GM12878 (cell line): ENCODE data around the gene SUGP1. TPM values are rescaled to one million over a fixed set of nuclear protein-coding genes. Genes with fewer than 3 reads are reported as not detected.

Source experiments
- CBFB ChIP-seq: IDR thresholded peaks from 2 replicates; pipeline ENCODE4 v1.6.1; 2016; ENCODE audit warnings: antibody characterized with exemption, low read depth
- ESRRA ChIP-seq: IDR thresholded peaks from 2 replicates; pipeline ENCODE4 v1.6.1; 2012; ENCODE audit warnings: mild to moderate bottlenecking, low read length, improper control_type of control experiment
- MYB ChIP-seq: fragments of 150-350 bp; IDR thresholded peaks from 2 replicates; pipeline ENCODE4 v1.6.1; 2014; ENCODE audit warnings: mild to moderate bottlenecking, low read depth, low read length, borderline replicate concordance
- NFXL1 ChIP-seq: fragments of 450-650 bp; IDR thresholded peaks from 2 replicates; pipeline ENCODE4 v1.6.1; 2017; ENCODE audit warnings: antibody characterized with exemption, mild to moderate bottlenecking, borderline replicate concordance
- POLR2A ChIP-seq: IDR thresholded peaks from 2 replicates; pipeline ENCODE4 v1.6.1; 2011; ENCODE audit warnings: low read depth, mild to moderate bottlenecking, low read length
- RCOR1 ChIP-seq: conservative IDR thresholded peaks from 2 replicates; pipeline ENCODE4 v1.6.1; 2012; ENCODE audit warnings: low read depth, low read length, improper control_type of control experiment
- SMARCA5 ChIP-seq: fragments of 450-650 bp; IDR thresholded peaks from 2 replicates; pipeline ENCODE4 v1.6.1; 2017; ENCODE audit warnings: mild to moderate bottlenecking
- SP1 ChIP-seq: IDR thresholded peaks from one replicate; pipeline ENCODE4 v1.6.1; 2011; ENCODE audit warnings: low read depth, low read length
- SPI1 ChIP-seq: IDR thresholded peaks from 2 replicates; pipeline ENCODE4 v1.6.1; 2011; ENCODE audit warnings: low read depth, mild to moderate bottlenecking, low read length, moderate library complexity, borderline replicate concordance; ENCODE audit not compliant: insufficient read depth
- polyA plus RNA-seq, 11 experiments: library from polyadenylated mRNA; depleted of rRNA in 4 of 11; unstranded in 6 of 11; stranded (reverse) in 5 of 11; fragments of >200 nt; fragmentation: Nextera tagmentation in 4 of 11; fragmentation: Illumina TruSeq in 1 of 11; extraction: Ambion mirVana in 4 of 11; extraction: Trizol in 1 of 11; gene quantifications; 1 replicate in 1 of 11; 2 replicates in 10 of 11; pipeline versions ENCODE4 v1.2.1 to v1.2.3, GENCODE V29; 2011 to 2016; ENCODE audit warnings: inconsistent platforms in 2 of 11, missing spikeins in 2 of 11, low read depth in 1 of 11
- total RNA-seq, 4 experiments: library from RNA; depleted of rRNA in 3 of 4; stranded (reverse); fragments of >200 nt in 3 of 4; fragmentation: Illumina TruSeq in 1 of 4; extraction: Trizol in 1 of 4; gene quantifications; 2 replicates each; pipeline versions ENCODE4 v1.2.1 to v1.2.3, GENCODE V29; 2013 to 2021
- TF ChIP-seq, protein P1 (sequence below): IDR thresholded peaks from 2 replicates; pipeline ENCODE4 v1.6.1; 2012; ENCODE audit warnings: low read depth, low read length, improper control_type of control experiment
- TF ChIP-seq, protein P2 (sequence below): fragments of 450-650 bp; formaldehyde crosslinking; IDR thresholded peaks from 2 replicates; pipeline ENCODE4 v1.4.0; 2022; ENCODE audit warnings: mild to moderate bottlenecking, moderate library complexity
- TF ChIP-seq, protein P3 (sequence below): IDR thresholded peaks from 2 replicates; pipeline ENCODE4 v1.6.1; 2011; ENCODE audit warnings: low read depth, low read length, improper control_type of control experiment, borderline replicate concordance
- TF ChIP-seq, protein P4 (sequence below): fragments of 450-650 bp; IDR thresholded peaks from 2 replicates; pipeline ENCODE4 v1.6.1; 2017; ENCODE audit warnings: borderline replicate concordance
- TF ChIP-seq, protein P5 (sequence below): IDR thresholded peaks from 2 replicates; pipeline ENCODE4 v1.6.1; 2011; ENCODE audit warnings: mild to moderate bottlenecking, low read depth, low read length, moderate library complexity; ENCODE audit not compliant: insufficient replicate concordance
- TF ChIP-seq, protein P6 (sequence below): fragments of 450-650 bp; IDR thresholded peaks from 2 replicates; pipeline ENCODE4 v1.6.1; 2016; ENCODE audit warnings: mild to moderate bottlenecking, moderate library complexity, borderline replicate concordance

Gene SUGP1
- total and polyA plus RNA-seq, 10 of the 15 experiments (the other 5 are each of a cell fraction or from before 2014, with no cell fraction given) = 1.6 to 70.2 (median 38.4) TPM

DNA sequence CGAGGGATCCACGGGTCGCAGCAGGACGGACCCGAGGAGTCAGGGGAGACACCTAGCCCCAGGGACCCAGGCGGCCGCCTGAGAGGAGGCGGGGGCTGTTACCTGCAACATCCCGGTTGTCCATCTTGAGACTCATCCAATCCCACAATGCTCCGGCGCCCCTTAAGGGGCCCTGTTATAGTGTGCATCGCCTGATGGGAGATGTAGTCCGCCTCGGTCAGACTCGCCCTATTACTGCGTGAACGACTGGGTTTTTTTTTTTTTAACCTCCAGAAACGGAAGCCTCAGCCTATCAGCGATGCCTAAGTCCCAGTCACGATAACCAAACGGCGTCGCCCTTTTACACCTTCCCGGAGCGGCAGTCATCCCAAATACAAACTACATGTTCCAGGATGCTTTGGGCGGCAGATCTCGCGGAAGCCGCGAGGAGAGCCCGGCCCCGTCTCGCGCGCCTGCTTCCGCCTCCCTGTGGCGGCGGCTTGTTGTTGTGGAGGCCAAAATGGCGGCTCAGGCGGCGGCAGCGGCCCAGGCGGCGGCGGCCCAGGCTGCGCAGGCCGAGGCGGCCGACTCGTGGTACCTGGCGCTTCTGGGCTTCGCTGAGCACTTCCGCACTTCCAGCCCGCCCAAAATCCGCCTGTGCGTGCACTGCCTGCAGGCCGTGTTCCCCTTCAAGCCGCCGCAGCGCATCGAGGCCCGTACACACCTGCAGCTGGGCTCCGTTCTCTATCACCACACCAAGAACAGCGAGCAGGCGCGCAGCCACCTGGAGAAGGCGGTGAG, at the start of gene SUGP1, which contains the start of gene MAU2 (continued):
- TF ChIP-seq ESRRA = peak; percentile 37; the same call in 1 of the 2 replicates
- peak; percentile 97 for TF ChIP-seq RCOR1
- TF ChIP-seq SPI1 = no peak
- TF ChIP-seq, protein P1, sequence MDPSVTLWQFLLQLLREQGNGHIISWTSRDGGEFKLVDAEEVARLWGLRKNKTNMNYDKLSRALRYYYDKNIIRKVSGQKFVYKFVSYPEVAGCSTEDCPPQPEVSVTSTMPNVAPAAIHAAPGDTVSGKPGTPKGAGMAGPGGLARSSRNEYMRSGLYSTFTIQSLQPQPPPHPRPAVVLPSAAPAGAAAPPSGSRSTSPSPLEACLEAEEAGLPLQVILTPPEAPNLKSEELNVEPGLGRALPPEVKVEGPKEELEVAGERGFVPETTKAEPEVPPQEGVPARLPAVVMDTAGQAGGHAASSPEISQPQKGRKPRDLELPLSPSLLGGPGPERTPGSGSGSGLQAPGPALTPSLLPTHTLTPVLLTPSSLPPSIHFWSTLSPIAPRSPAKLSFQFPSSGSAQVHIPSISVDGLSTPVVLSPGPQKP = peak; percentile 47; the same call in 1 of the 2 replicates
- TF ChIP-seq, protein P2, sequence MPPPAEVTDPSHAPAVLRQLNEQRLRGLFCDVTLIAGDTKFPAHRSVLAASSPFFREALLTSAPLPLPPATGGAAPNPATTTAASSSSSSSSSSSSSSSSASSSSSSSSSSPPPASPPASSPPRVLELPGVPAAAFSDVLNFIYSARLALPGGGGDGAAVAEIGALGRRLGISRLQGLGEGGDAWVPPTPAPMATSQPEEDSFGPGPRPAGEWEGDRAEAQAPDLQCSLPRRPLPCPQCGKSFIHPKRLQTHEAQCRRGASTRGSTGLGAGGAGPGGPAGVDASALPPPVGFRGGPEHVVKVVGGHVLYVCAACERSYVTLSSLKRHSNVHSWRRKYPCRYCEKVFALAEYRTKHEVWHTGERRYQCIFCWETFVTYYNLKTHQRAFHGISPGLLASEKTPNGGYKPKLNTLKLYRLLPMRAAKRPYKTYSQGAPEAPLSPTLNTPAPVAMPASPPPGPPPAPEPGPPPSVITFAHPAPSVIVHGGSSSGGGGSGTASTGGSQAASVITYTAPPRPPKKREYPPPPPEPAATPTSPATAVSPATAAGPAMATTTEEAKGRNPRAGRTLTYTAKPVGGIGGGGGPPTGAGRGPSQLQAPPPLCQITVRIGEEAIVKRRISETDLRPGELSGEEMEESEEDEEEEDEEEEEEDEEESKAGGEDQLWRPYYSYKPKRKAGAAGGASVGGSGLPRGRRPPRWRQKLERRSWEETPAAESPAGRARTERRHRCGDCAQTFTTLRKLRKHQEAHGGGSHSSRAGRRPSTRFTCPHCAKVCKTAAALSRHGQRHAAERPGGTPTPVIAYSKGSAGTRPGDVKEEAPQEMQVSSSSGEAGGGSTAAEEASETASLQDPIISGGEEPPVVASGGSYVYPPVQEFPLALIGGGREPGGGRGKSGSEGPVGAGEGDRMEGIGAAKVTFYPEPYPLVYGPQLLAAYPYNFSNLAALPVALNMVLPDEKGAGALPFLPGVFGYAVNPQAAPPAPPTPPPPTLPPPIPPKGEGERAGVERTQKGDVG = no peak
- TF ChIP-seq SP1 = peak; percentile 73
- no peak for TF ChIP-seq MYB
- TF ChIP-seq SMARCA5 = peak; percentile 67
- TF ChIP-seq, protein P3, sequence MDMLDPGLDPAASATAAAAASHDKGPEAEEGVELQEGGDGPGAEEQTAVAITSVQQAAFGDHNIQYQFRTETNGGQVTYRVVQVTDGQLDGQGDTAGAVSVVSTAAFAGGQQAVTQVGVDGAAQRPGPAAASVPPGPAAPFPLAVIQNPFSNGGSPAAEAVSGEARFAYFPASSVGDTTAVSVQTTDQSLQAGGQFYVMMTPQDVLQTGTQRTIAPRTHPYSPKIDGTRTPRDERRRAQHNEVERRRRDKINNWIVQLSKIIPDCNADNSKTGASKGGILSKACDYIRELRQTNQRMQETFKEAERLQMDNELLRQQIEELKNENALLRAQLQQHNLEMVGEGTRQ = no peak
- no peak for TF ChIP-seq NFXL1
- TF ChIP-seq, protein P4, sequence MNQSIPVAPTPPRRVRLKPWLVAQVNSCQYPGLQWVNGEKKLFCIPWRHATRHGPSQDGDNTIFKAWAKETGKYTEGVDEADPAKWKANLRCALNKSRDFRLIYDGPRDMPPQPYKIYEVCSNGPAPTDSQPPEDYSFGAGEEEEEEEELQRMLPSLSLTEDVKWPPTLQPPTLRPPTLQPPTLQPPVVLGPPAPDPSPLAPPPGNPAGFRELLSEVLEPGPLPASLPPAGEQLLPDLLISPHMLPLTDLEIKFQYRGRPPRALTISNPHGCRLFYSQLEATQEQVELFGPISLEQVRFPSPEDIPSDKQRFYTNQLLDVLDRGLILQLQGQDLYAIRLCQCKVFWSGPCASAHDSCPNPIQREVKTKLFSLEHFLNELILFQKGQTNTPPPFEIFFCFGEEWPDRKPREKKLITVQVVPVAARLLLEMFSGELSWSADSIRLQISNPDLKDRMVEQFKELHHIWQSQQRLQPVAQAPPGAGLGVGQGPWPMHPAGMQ = peak; percentile 89
- TF ChIP-seq POLR2A = peak; percentile 94
- TF ChIP-seq CBFB = peak; percentile 90
- TF ChIP-seq, protein P5, sequence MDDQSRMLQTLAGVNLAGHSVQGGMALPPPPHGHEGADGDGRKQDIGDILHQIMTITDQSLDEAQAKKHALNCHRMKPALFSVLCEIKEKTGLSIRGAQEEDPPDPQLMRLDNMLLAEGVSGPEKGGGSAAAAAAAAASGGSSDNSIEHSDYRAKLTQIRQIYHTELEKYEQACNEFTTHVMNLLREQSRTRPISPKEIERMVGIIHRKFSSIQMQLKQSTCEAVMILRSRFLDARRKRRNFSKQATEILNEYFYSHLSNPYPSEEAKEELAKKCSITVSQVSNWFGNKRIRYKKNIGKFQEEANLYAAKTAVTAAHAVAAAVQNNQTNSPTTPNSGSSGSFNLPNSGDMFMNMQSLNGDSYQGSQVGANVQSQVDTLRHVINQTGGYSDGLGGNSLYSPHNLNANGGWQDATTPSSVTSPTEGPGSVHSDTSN = peak; percentile 76
- TF ChIP-seq, protein P6, sequence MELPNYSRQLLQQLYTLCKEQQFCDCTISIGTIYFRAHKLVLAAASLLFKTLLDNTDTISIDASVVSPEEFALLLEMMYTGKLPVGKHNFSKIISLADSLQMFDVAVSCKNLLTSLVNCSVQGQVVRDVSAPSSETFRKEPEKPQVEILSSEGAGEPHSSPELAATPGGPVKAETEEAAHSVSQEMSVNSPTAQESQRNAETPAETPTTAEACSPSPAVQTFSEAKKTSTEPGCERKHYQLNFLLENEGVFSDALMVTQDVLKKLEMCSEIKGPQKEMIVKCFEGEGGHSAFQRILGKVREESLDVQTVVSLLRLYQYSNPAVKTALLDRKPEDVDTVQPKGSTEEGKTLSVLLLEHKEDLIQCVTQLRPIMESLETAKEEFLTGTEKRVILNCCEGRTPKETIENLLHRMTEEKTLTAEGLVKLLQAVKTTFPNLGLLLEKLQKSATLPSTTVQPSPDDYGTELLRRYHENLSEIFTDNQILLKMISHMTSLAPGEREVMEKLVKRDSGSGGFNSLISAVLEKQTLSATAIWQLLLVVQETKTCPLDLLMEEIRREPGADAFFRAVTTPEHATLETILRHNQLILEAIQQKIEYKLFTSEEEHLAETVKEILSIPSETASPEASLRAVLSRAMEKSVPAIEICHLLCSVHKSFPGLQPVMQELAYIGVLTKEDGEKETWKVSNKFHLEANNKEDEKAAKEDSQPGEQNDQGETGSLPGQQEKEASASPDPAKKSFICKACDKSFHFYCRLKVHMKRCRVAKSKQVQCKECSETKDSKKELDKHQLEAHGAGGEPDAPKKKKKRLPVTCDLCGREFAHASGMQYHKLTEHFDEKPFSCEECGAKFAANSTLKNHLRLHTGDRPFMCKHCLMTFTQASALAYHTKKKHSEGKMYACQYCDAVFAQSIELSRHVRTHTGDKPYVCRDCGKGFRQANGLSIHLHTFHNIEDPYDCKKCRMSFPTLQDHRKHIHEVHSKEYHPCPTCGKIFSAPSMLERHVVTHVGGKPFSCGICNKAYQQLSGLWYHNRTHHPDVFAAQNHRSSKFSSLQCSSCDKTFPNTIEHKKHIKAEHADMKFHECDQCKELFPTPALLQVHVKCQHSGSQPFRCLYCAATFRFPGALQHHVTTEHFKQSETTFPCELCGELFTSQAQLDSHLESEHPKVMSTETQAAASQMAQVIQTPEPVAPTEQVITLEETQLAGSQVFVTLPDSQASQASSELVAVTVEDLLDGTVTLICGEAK = peak; percentile 83; the same call in 1 of the 2 replicates
